CD14-positive monocyte (primary cell): Measurements from ENCODE around the gene UBXN6. TPM values are rescaled to one million over a fixed set of nuclear protein-coding genes. Genes with fewer than 3 reads are reported as not detected.

Source experiments
- DNase-seq, 3 donors: peaks; one replicate each; pipeline ENCODE4 v3.0.0-alpha.2; 2011 to 2022
- H2AFZ ChIP-seq: 2 replicates; pipeline ENCODE4 v1.6.0; 2012; ENCODE audit warnings: mild to moderate bottlenecking, low read depth, low read length, inconsistent platforms; ENCODE audit not compliant: insufficient read depth, poor library complexity, severe bottlenecking
- H3K27ac ChIP-seq, 2 donors: 1 replicate in 1 of 2; 2 replicates in 1 of 2; pipeline ENCODE4 v1.5.1; 2012 to 2013; ENCODE audit warnings: low read length in 2 of 2, control low read depth in 1 of 2, inconsistent platforms in 1 of 2, low read depth in 1 of 2, mild to moderate bottlenecking in 1 of 2
- H3K27me3 ChIP-seq, 2 donors: one replicate each; pipeline versions ENCODE4 v1.6.0 to v1.6.1; 2011 to 2013; ENCODE audit warnings: low read length in 2 of 2; ENCODE audit not compliant: control insufficient read depth in 2 of 2, insufficient read depth in 2 of 2
- H3K36me3 ChIP-seq, 2 donors: replicated peaks in 1 of 2; 1 replicate in 1 of 2; 2 replicates in 1 of 2; pipeline versions ENCODE4 v1.5.1 to v1.6.1; 2012 to 2013; ENCODE audit warnings: low read length in 2 of 2, control low read depth in 1 of 2, inconsistent platforms in 1 of 2, mild to moderate bottlenecking in 1 of 2; ENCODE audit not compliant: insufficient read depth in 2 of 2, control insufficient read depth in 1 of 2
- H3K4me1 ChIP-seq, 2 donors: 1 replicate in 1 of 2; 2 replicates in 1 of 2; pipeline versions ENCODE4 v1.5.1 to v1.6.1; 2012 to 2013; ENCODE audit warnings: low read length in 2 of 2, control low read depth in 1 of 2, inconsistent platforms in 1 of 2, mild to moderate bottlenecking in 1 of 2, moderate library complexity in 1 of 2; ENCODE audit not compliant: insufficient read depth in 2 of 2, control insufficient read depth in 1 of 2
- H3K4me2 ChIP-seq: replicated peaks from 2 replicates; pipeline ENCODE3; 2012; ENCODE audit warnings: low read length, moderate library complexity, mild to moderate bottlenecking; ENCODE audit not compliant: poor library complexity, severe bottlenecking; ENCODE audit errors: extremely low read depth
- H3K4me3 ChIP-seq, 3 experiments: fragments of 200-600 bp in 1 of 3; sonication (generic) in 1 of 3; replicated peaks in 1 of 3; 1 replicate in 2 of 3; 2 replicates in 1 of 3; pipeline ENCODE4 v1.5.1; 2011 to 2013; ENCODE audit warnings: low read length in 3 of 3, mild to moderate bottlenecking in 3 of 3, control low read depth in 2 of 3, low read depth in 2 of 3, inconsistent platforms in 1 of 3, moderate library complexity in 1 of 3
- H3K79me2 ChIP-seq: 2 replicates; pipeline ENCODE4 v1.6.0; 2012; ENCODE audit warnings: mild to moderate bottlenecking, control low read depth, inconsistent platforms, low read length, moderate library complexity; ENCODE audit not compliant: insufficient read depth
- H3K9ac ChIP-seq: 2 replicates; pipeline ENCODE4 v1.6.0; 2017; ENCODE audit warnings: low read length, mild to moderate bottlenecking; ENCODE audit not compliant: insufficient read depth, poor library complexity, severe bottlenecking
- H3K9me3 ChIP-seq, 2 donors: replicated peaks in 1 of 2; 1 replicate in 1 of 2; 2 replicates in 1 of 2; pipeline versions ENCODE4 v1.5.1 to v1.6.1; 2012 to 2013; ENCODE audit warnings: low read length in 2 of 2, control low read depth in 1 of 2; ENCODE audit not compliant: control insufficient read depth in 1 of 2, insufficient read depth in 1 of 2
- H4K20me1 ChIP-seq: 2 replicates; pipeline ENCODE4 v1.6.0; 2012; ENCODE audit warnings: mild to moderate bottlenecking, low read length, control low read depth, moderate library complexity; ENCODE audit not compliant: insufficient read depth
- H3K27ac Mint-ChIP-seq, 7 donors: one replicate each; pipeline ENCODE4 v1.8.0; 2020; ENCODE audit warnings: mild to moderate bottlenecking in 7 of 7, mixed read lengths in 7 of 7, moderate library complexity in 6 of 7, inconsistent platforms in 2 of 7
- H3K27me3 Mint-ChIP-seq, 3 donors: one replicate each; pipeline ENCODE4 v1.8.0; 2021 to 2022; ENCODE audit warnings: low read depth in 3 of 3, mild to moderate bottlenecking in 3 of 3, mixed read lengths in 3 of 3, moderate library complexity in 3 of 3, inconsistent platforms in 1 of 3
- H3K36me3 Mint-ChIP-seq, 2 donors: one replicate each; pipeline ENCODE4 v1.8.0; 2020; ENCODE audit warnings: mixed read lengths in 2 of 2, inconsistent platforms in 1 of 2, mild to moderate bottlenecking in 1 of 2
- H3K4me1 Mint-ChIP-seq: one replicate; pipeline ENCODE4 v1.8.0; 2020; ENCODE audit warnings: mild to moderate bottlenecking, mixed read lengths
- H3K4me3 Mint-ChIP-seq, 2 donors: one replicate each; pipeline ENCODE4 v1.8.0; 2020; ENCODE audit warnings: mild to moderate bottlenecking in 2 of 2, mixed read lengths in 2 of 2, moderate library complexity in 1 of 2
- H3K9me3 Mint-ChIP-seq, 7 donors: one replicate each; pipeline ENCODE4 v1.8.0; 2020 to 2022; ENCODE audit warnings: mixed read lengths in 7 of 7, mild to moderate bottlenecking in 6 of 7, moderate library complexity in 6 of 7, inconsistent platforms in 2 of 7
- WGBS: methylation state at CpG from one replicate; pipeline ENCODE4 v1.1.5; 2013; ENCODE audit warnings: missing lambda C conversion rate; ENCODE audit not compliant: insufficient coverage; 5-methylcytosine and 5-hydroxymethylcytosine counted together
- intact Hi-C, 2 donors: fragments of 100-400 bp; cut with micrococcal nuclease; formaldehyde crosslinking; loops; one replicate each; pipeline versions ENCODE4 v1.15.0 to v1.15.1; 2023
- polyA plus RNA-seq, 3 donors: library from polyadenylated mRNA; depleted of rRNA in 1 of 3; unstranded in 2 of 3; stranded (reverse) in 1 of 3; fragments of 300-500 nt in 2 of 3; fragments of >200 nt in 1 of 3; fragmentation: Illumina TruSeq in 2 of 3; gene quantifications; 1 replicate in 2 of 3; 2 replicates in 1 of 3; pipeline ENCODE4 v1.2.3, GENCODE V29; 2012 to 2021
- TF ChIP-seq, protein P1 (sequence below): fragments of 200-600 bp; IDR thresholded peaks from one replicate; pipeline ENCODE4 v1.8.0; 2022; ENCODE audit warnings: antibody characterized with exemption, mild to moderate bottlenecking

The UBXN6 gene
- polyA plus RNA-seq, 3 donors, result 3.8 to 64.5 (median 5.4) TPM

DNA sequence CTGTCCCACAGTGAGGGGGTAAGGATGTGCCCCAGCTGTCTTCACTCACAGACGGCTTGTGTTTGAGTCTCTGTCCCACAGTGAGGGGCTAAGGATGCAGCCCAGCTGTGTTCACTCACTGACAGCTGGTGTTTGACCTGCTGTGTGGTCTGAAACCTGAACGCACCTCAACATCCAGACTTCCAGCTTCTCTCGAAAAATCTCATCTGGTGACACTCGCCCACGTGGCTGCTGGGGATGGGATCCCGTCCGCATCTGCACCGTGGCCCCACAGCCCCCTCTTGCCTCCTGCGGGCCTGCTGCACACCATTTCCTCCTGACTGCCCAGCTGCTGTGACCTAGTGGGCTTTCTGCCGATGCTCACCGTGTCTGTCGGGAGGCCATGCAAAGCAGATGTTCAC is 27.8 kb downstream of the UBXN6 start:
- no peak overlapping the region for H3K4me3 Mint-ChIP-seq
- Histone ChIP-seq H3K36me3 (peaks cover 12 to 22% of the 10 kb centered on the region in 2 donors), H2AFZ (no peak overlapping the region), H3K27me3 (no peaks in the 10 kb centered on the region), H3K4me1 (peaks cover 37 to 44% of the 10 kb centered on the region in 2 donors), H3K4me3 (no peak overlapping the region), H3K79me2 (peaks cover 20% of the 10 kb centered on the region), H3K9me3 (no peaks in the 10 kb centered on the region), H3K9ac (no peak overlapping the region), H4K20me1 (no peaks in the 10 kb centered on the region), H3K27ac (peak overlapping the region in 1 of 2 donors; percentile 99), H3K4me2 (no peak overlapping the region)
- peaks cover 0 to 6% (median 5%) of the 10 kb centered on the region in 3 donors for H3K27me3 Mint-ChIP-seq
- 94% methylated on average over 12 of the region's 12 CpGs for WGBS
- TF ChIP-seq, protein P1, sequence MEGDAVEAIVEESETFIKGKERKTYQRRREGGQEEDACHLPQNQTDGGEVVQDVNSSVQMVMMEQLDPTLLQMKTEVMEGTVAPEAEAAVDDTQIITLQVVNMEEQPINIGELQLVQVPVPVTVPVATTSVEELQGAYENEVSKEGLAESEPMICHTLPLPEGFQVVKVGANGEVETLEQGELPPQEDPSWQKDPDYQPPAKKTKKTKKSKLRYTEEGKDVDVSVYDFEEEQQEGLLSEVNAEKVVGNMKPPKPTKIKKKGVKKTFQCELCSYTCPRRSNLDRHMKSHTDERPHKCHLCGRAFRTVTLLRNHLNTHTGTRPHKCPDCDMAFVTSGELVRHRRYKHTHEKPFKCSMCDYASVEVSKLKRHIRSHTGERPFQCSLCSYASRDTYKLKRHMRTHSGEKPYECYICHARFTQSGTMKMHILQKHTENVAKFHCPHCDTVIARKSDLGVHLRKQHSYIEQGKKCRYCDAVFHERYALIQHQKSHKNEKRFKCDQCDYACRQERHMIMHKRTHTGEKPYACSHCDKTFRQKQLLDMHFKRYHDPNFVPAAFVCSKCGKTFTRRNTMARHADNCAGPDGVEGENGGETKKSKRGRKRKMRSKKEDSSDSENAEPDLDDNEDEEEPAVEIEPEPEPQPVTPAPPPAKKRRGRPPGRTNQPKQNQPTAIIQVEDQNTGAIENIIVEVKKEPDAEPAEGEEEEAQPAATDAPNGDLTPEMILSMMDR, result no peak
- peaks cover 38% of the 10 kb centered on the region for H3K4me1 Mint-ChIP-seq
- peaks cover 0 to 2% (median 0%) of the 10 kb centered on the region in 7 donors for H3K9me3 Mint-ChIP-seq
- intact Hi-C loops, result loop anchor here in 1 of 2 donors (2.0 kb wide), 3 partner anchors 27 to 55 kb away; partner anchors contain the start of genes CHAF1A and UBXN6
- peaks cover 39 to 63% of the 10 kb centered on the region in 2 donors for H3K36me3 Mint-ChIP-seq
- peak overlapping the region; percentile 94 to 99 (median 98) for H3K27ac Mint-ChIP-seq
- no peak for DNase-seq

DNA sequence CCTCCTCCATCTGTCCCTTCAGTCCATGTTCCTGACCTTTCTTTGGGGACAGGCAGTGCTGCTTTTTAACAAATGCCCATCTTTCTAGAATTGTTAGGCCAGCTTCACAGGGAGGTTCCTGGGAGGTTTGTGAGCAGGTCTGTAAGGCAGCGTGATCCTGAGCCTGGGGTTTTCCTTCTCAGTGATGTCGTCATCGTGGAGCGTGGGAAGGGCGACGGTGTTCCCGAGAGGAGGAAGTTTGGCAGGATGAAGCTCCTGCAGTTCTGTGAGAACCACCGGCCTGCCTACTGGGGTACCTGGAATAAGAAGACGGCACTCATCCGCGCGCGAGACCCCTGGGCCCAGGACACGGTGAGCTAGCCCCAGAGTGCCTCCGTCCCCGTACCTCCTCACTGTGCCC is 28.3 kb downstream of the UBXN6 start:
- Mint-ChIP-seq H3K4me3 (no peak overlapping the region), H3K27ac (peak overlapping the region in 6 of 7 donors; percentile 27 to 98 (median 52)), H3K36me3 (peaks cover 35 to 61% of the 10 kb centered on the region in 2 donors), H3K9me3 (peaks cover 0 to 2% (median 0%) of the 10 kb centered on the region in 7 donors), H3K4me1 (peaks cover 38% of the 10 kb centered on the region), H3K27me3 (peaks cover 0 to 6% (median 5%) of the 10 kb centered on the region in 3 donors)
- WGBS, result 87% methylated on average over 9 of the region's 16 CpGs
- intact Hi-C loops, result no loop called here
- H3K27me3 ChIP-seq, result no peaks in the 10 kb centered on the region
- no peak overlapping the region for H3K4me2 ChIP-seq
- H3K36me3 ChIP-seq, result peaks cover 13 to 21% of the 10 kb centered on the region in 2 donors
- no peaks in the 10 kb centered on the region for H4K20me1 ChIP-seq
- no peak overlapping the region for H2AFZ ChIP-seq
- TF ChIP-seq, protein P1, result no peak
- peaks cover 15% of the 10 kb centered on the region for H3K79me2 ChIP-seq
- H3K9me3 ChIP-seq, result no peaks in the 10 kb centered on the region
- peak overlapping the region in 1 of 2 donors; percentile 99 for H3K27ac ChIP-seq
- H3K4me1 ChIP-seq, result peaks cover 37 to 44% of the 10 kb centered on the region in 2 donors
- no peak overlapping the region for H3K9ac ChIP-seq
- no peak overlapping the region for H3K4me3 ChIP-seq
- no peak for DNase-seq
